GM19035 (cell line): ENCODE data around the gene GGA2.
A peak's percentile ranks its signal among the peaks of the same experiment; 100 is the strongest.
"Not testable (repeated sequence)": the region's sequence is repeated elsewhere in the genome, so short reads cannot be mapped to it uniquely, and the experiment has no call there.

Experiments used
- ATAC-seq: cut with Tn5 transposase; IDR thresholded peaks from one replicate; pipeline ENCODE4 v1.9.1; 2021; ENCODE audit not compliant: unreplicated experiment

Gene GGA2

GRCh38 chr16:23478566-23478965 lies 31.7 kb downstream of the GGA2 start:
- ATAC-seq, result no peak

GRCh38 chr16:23476289-23476688 lies 34.0 kb downstream of the GGA2 start:
- no peak for ATAC-seq

DNA sequence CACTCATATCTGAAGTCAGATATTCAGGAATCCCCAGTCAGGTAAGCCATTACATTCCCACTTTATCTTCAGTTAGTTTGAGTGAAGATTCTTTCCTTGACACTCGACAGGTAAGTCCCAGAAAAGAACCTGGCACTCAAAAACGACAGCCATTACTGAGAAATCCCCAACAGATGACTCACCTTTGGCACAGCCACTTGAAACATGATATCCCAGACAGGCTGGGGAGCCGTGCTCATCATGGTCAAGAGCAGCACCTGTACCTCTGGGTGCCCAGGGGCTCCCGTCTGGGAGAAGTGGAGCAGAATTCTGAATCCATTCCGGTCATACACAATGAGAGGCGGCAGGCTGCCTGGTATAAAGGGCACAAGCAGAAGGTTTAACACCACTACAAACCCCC lies 40.5 kb downstream of the GGA2 start:
- ATAC-seq, result no peak

GRCh38 chr16:23466162-23466885 lies 44.0 kb downstream of the GGA2 start:
- ATAC-seq, result no peak

- ATAC-seq, result no peak
These were observed 45.1 kb downstream of the GGA2 start for GRCh38 chr16:23465179-23465578.

- no peak for ATAC-seq
These were observed 46.1 kb downstream of the GGA2 start for GRCh38 chr16:23464196-23464595.

GRCh38 chr16:23462994-23463393 lies 47.3 kb downstream of the GGA2 start:
- not testable (repeated sequence) for ATAC-seq

- ATAC-seq, result no peak
These were observed 56.8 kb downstream of the GGA2 start for GRCh38 chr16:23453338-23454052.

- ATAC-seq, result peak; percentile 81
These were observed 57.5 kb downstream of the GGA2 start, which contains the start of gene COG7 for GRCh38 chr16:23452572-23453337. TSS of gene COG7 (minus strand) at chr16:23453189. CDS start at chr16:23452994, 195 bp downstream.

DNA sequence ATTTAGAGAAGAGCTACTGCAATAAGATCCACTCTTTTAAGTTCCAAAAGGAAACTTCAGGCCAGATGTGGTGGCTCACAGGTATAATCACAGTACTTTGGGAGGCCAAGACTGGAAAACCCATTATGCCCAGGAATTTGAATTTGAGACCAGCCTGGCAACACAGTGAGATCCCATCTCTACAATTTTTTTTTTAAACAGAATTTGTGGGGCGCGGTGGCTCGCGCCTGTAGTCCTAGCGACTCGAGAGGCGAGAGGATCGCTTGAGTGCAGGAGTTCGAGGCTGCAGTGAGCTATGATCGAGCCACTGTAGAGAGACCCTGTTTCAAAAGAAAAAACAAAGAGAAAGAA lies 58.1 kb downstream of the GGA2 start:
- ATAC-seq, result no peak

GRCh38 chr16:23448392-23448791 lies 61.9 kb downstream of the GGA2 start:
- ATAC-seq, result no peak

GRCh38 chr16:23437542-23437941 lies 72.8 kb downstream of the GGA2 start:
- not testable (repeated sequence) for ATAC-seq

DNA sequence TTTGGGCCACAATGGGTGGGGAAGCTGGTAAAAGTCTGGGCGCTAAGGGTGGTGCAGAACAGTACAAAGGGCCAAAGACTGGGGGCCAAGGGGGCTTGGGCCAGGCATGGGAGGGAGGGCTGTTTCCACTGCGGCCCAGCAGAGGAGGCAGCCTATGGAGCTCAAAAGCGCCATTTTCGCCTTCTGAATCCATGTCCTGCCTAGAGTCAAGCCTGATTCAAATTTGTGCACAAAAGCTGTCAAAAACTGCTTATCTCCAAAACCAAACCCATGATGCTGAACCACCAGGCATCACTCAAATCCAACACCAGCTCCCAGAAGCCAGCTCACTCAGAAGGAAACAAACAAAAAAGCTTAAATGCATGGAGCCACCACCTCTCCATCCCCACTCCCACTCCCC lies 73.3 kb downstream of the GGA2 start:
- no peak for ATAC-seq

DNA sequence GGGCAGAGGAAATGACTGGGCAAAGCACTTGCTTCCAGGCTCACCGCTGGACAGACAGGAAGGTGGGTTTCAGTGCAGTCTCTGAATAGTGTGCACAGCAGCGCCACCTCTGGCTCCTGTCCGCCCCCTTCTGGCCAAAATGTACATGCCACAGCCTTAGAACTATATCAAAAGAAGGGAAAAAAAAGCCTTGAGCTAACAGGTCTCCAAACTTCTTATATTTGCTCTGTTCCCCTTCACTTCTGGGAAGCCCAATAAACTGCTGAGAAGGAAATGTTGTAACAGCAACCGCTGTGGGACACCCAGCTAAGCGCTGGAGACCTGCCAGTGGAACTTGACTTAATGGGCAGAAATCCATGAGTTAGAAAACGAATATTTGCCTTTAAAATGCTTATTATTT lies 74.8 kb downstream of the GGA2 start:
- no peak for ATAC-seq

GRCh38 chr16:23434380-23434779 lies 75.9 kb downstream of the GGA2 start:
- ATAC-seq, result no peak

GRCh38 chr16:23433261-23433920 lies 76.9 kb downstream of the GGA2 start:
- no peak for ATAC-seq

- ATAC-seq, result no peak
These were observed 77.8 kb downstream of the GGA2 start for GRCh38 chr16:23432176-23433128.

DNA sequence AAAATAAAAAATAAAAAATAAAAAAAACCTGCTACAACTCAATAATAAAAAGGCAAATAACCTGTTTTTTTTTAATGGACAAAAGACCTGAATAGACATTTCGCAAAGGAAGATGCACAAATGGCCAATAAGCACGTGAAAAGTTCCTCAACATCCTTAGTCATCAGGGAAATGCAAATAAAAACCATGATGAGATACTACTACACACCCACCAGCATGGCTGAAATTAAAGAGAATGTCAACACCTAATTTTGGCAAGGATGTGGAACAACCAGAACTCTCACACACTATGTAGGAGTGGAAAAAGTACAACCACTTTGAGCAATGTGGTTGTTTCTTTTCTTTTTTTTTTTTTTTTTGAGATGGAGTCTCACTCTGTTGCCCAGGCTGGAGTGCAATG lies 81.9 kb downstream of the GGA2 start:
- ATAC-seq, result no peak

GRCh38 chr16:23424292-23424958 lies 85.9 kb downstream of the GGA2 start:
- ATAC-seq, result no peak
